GM12892 (cell line): ENCODE results near the gene RGS11.

Experiments
- POLR2A ChIP-seq: IDR thresholded peaks from 2 replicates; pipeline ENCODE4 v1.6.1; 2011; ENCODE audit warnings: low read depth, low read length, control low read depth
- POLR2AphosphoS5 ChIP-seq: IDR thresholded peaks from 2 replicates; pipeline ENCODE4 v1.6.1; 2011; ENCODE audit warnings: low read depth, low read length, control low read depth
- TAF1 ChIP-seq: IDR thresholded peaks from 2 replicates; pipeline ENCODE4 v1.6.1; 2011; ENCODE audit warnings: low read depth, mild to moderate bottlenecking, control low read depth, low read length, borderline replicate concordance

DNA sequence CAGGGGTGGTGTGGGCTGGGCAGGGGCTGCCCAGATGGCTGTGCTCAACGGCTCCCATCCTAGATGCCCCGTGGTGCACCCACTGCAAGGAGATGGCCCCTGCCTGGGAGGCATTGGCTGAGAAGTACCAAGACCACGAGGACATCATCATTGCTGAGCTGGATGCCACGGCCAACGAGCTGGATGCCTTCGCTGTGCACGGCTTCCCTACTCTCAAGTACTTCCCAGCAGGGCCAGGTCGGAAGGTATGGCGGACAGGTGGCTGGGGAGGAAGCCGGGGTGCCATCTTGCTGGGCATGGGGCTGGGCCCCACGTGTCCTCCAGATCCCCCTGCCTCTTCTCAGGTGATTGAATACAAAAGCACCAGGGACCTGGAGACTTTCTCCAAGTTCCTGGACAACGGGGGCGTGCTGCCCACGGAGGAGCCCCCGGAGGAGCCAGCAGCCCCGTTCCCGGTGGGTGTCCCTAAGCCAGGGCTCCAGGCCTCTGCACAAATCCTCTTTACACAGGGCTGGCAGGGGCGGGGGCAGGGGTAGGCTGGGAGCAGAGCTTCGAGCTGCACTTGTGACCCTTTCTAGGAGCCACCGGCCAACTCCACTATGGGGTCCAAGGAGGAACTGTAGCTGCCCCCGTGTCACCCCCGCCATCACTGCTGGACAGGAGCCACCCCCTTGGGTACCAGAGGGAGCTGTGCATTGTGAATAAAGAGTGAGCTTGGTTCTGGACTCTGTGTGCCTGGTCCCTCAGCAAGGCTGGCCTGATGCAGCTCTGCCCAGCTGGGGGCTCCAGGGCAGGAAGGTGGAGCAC, 10.9 kb upstream of the RGS11 start:
- TF ChIP-seq POLR2AphosphoS5: no peak
- TF ChIP-seq POLR2A: no peak
- no peak for TF ChIP-seq TAF1
